Measurements from ENCODE around the gene TEKT1.
"Not testable (repeated sequence)": the region's sequence is repeated elsewhere in the genome, so short reads cannot be mapped to it uniquely, and the experiment has no call there.

The TEKT1 gene

GRCh38 chr17:6816368-6816767 is 15.2 kb downstream of the TEKT1 start:
- not testable (repeated sequence) for DNase-seq (ENCODE audit: low read depth in 2 of 2)

GRCh38 chr17:6815775-6816174 is 15.8 kb downstream of the TEKT1 start:
- no peak for DNase-seq (ENCODE audit: low read depth in 2 of 2)

GRCh38 chr17:6812295-6812694 is 19.2 kb downstream of the TEKT1 start:
- DNase-seq (ENCODE audit: low read depth in 2 of 2): no peak

GRCh38 chr17:6811510-6811909 is 20.0 kb downstream of the TEKT1 start:
- DNase-seq (ENCODE audit: low read depth in 2 of 2): no peak

DNA sequence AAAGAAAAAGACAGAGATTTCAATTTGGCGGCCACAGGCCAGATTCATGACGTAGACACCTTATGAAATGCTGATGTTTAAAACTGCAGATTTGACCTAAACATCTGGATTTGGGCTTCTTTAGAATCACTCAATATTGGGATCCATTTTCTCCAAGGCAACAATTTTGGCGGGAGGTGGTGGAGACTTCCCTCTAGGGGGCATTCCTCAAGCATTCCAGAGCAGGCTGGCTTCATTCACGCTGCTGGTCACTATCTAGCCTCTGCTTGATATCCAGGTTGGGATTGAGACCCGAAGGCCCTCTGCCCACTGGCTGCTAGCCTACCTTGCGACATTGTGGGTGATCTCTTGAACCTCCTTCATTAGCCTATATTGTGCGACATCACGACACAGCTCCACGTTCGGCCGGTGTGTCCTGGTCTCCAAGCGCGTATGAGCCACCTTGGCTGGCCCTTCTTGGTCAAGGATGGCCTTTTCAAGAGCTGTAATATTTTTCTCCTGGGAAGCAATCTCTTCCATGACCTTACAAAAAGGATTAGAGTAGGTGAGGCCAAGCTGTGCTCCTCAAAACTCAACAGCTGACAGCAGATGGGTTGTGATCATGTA is 31.0 kb downstream of the TEKT1 start:
- peak in 1 of 2 donors; percentile 20 for DNase-seq (ENCODE audit: low read depth in 2 of 2)

DNA sequence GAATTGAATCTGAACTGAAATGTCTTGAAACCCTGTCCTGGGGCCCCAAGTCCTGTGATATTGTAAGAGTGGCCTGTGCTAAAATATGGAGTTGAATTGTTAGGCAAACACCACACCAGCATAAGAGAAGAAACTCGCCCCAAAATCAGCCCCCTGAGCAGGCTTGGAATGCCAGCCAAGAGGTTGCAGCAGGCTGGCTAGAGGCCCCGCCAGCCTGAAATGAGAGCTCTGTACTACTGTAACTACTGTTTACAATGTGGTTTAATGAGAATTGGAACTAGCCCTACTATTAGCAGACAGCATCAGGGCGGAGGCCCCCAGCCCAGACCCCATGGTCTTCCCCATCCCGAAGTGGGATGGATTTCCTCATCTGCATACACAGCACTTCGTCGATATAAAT is 31.8 kb downstream of the TEKT1 start:
- DNase-seq (ENCODE audit: low read depth in 2 of 2): no peak

DNA sequence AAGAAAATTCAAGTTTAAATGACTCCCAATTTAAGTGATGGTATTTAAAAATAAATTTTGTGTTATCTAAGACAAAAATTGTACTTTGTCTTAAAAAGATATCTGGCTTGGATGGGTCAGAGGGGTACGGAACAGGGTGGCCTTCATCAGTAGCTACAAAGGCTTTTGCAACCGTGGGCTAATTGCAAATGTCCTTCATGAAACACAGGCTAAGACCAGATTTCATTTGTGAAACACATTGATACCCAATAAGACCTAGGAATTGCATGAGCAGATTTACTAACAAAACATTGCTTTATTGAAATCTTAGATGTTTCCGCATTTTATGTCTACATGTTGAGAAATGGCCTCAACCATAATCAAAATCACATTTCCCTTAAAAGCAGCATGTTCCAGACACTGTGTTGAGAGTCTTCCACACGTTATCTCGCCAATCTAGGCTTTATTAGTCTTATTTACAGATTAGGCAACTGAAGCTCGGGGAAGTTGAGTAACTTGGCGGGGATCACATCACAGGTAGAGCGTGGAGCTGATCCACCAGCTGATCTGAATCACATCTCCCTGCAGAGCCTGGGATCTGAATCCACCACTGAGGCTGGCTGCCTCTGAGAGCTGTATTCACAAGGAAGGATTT is 33.7 kb downstream of the TEKT1 start:
- DNase-seq (ENCODE audit: low read depth in 2 of 2): no peak

DNA sequence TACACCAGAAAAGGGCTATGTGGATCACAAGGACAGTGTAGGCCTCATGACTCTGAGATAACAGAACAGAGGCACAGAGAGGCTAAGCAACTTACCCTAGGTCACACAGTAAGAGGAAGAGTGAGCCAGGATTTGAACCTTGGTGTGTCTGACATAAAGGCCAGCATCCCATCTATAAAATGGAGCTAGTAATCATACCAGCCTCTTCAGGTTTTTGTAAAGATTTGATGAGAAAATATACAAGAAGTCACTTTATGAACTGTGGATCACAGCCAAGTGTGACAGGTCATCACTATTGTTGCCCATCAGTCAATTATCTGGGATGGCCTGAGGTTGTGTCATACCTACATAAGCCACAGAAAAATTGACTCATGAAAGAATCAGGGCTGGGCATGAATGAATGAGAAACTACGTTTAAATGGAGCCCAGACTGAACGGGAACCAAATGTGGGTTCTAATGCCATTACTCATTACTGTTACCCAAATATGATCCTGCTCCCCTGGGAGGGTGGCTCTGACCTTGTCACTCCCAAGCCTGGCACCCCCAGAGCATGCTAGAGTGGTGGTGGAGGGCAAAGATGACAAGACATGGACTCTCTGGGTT is 34.5 kb downstream of the TEKT1 start:
- no peak for DNase-seq (ENCODE audit: low read depth in 2 of 2)

DNA sequence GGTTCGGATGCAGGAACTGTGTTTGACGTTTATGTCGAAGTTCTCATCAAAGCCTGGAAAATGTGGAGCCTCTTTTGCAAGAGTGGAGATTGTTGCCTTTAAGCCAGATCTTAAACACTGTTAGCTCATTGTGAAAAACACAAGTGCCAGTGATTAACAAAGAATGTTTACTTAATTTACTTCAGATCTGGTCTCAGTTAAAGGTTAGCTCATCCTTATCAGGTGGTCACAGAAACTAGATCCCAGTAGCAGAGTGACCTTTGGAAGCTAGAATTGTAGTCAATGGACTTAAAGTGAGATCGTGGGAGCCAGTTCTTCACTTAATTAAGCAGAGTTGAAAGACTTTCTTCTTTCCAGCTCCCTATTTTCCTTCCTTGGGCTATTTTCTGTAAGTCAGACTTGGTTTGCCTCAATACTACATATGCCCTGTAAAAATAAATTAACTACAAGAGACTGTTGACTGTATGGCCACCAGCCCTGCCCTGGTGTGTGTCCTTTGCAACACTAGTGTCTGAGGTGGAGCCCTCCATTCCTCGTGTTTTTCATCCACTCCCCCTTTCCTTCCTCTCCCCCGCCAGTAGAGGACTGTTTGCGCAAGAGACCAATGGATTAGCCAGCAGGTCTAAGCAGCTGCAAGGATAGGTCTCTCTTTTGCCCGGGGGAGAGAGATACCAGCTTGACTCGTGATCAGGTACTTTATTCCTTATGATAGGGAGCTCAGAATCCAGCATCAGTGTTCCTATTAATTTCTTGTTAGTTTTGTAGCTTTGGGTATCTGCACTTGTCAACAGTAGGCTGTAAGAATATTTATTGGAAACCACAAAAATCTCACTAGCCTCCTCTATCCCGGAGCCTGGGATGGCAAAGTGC is 35.3 kb downstream of the TEKT1 start:
- no peak for DNase-seq (ENCODE audit: low read depth in 2 of 2)

GRCh38 chr17:6793748-6794493 is 37.6 kb downstream of the TEKT1 start:
- no peak for DNase-seq (ENCODE audit: low read depth in 2 of 2)

DNA sequence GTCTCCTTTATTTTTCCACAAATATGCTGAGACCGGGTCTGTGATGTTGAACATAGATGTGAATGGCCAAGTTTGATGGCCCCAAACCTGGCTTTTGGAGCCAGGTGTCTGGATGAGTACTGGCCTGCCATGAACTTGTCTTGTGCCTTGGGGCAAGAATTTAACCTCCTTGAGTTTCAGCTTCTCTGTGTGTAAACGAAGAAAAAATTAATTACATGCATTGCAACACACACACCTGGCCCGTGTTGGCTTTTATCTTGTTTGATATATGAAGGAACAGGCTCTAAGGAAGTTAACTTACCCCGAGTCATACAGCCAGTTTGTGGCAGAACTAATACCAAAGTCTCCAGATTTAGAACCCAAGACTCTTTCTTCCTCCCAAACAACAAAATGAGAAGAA is 42.4 kb downstream of the TEKT1 start:
- DNase-seq (ENCODE audit: low read depth in 2 of 2): no peak

GRCh38 chr17:6787081-6787693 is 44.3 kb downstream of the TEKT1 start:
- DNase-seq (ENCODE audit: low read depth in 2 of 2): no peak

DNA sequence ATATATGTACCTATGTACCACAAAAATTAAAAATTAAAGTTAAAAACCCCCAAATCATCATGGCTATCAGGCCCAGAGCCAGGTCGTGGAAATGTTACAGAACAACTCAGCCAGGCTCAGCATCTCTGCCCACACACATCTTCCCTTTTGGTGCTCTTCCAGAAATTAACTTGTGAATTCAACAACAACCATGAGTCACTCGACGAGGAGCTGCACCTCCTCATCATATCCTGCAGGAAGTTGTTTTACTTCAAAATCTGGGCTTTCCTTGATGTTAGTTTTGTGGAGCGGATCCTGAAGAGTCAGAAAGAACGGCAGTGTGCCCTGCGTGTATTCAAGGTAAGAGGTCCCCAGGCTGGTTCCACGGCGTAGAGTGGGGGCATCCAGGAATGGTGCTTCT is 44.9 kb downstream of the TEKT1 start:
- DNase-seq (ENCODE audit: low read depth in 2 of 2): no peak

DNA sequence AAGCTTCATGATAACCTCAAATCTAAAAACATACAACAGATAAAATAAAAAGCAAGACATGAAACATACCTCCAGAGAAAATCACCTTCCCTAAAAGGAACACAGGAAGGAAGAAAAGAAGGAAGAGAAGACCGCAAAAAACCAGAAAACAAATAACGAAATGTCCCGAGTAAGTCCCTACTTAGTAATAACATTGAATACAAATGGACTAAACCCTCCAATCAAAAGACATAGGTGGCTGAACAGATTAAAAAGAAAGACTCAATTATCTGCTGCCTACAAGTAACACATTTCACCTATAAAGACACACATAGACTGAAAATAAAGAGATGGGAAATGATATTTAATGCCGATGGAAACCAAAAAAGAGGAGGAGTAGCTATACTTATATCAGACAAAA is 49.3 kb downstream of the TEKT1 start:
- DNase-seq (ENCODE audit: low read depth in 2 of 2): no peak

DNA sequence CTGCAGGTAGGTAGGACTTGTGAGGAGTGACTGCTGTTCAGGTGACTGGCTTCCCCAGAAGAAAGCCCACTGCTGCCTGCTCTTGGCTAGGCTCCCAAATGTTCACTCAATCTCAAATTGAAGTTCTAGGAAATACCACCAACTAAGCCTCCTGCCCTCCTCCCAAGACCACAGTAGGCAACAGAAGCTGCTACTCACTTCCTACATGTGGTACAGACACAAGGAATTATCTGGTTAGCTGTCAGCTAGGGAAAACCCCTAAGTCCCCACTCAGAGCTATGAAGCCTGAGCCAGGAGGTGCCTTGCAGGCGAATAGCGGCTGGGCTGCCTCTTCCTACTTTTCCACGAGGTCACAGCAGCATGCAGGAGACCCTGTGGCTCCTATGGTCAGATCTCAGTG is 50.6 kb downstream of the TEKT1 start:
- DNase-seq (ENCODE audit: low read depth in 2 of 2): no peak

DNA sequence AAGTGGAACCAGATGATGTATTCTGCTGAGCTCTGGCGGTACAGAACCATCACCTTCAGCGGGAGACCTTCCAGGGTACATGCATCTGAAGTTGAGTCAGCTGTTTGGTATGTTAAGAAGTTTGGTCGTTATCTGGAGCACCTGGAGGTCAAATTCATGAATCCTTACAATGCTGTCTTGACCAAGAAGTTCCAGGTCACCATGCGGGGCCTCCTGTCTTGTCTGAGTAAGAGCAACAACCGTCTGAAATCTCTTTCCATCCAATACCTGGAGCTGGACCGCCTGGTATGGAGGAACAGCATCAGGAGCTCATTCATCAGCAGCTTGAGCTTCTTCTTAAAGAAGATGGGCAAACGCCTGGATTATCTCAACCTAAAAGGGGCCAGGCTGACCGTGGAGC is 51.5 kb downstream of the TEKT1 start:
- no peak for DNase-seq (ENCODE audit: low read depth in 2 of 2)

- no peak for DNase-seq (ENCODE audit: low read depth in 2 of 2)
These were observed 52.1 kb downstream of the TEKT1 start for GRCh38 chr17:6779411-6779810.

- DNase-seq (ENCODE audit: low read depth in 2 of 2): no peak
These were observed 55.6 kb downstream of the TEKT1 start, which contains the start of gene FBXO39 for GRCh38 chr17:6775871-6776405. Gene FBXO39 (plus strand): TSS chr17:6776215. CDS start chr17:6779869, 3,654 bp downstream.

GRCh38 chr17:6774906-6775305 is 56.6 kb downstream of the TEKT1 start:
- not testable (repeated sequence) for DNase-seq (ENCODE audit: low read depth in 2 of 2)

DNA sequence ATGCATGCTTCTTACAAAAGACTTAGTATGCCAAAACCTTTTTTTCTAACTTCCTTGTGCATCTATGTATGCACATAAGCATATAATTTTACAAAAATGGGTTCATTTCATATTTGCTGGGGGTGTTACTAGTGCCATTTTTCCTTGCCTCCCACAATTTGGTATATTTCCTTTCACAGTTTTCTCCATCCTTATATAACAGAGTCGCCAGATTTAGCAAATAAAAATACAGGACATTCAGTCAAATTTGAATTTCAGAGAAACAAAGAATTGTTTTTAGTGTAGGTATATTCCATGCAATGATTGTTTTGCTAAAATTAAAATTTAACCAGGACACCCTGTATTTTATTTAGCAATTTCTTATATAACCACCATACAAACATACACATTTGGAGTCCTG is 59.5 kb downstream of the TEKT1 start:
- no peak for DNase-seq (ENCODE audit: low read depth in 2 of 2)

DNA sequence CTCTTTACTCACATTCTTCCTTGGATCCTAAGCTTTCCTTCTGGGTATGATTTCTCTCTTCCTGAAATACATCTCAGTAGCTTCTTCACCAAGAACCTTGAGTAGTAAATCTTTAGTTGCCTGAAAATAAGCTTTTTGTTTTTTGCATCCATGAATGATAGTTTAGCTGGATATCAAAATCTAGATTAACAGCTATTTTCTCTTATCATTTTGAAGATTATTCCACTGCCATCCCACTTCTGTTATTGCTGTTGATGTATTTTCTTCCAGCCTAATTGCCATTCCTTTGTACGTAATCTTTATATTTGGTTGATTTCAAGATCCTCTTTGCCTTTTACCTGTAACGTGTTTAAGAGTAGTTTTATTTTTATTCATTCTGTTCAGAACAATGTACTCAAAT is 63.1 kb downstream of the TEKT1 start:
- no peak for DNase-seq (ENCODE audit: low read depth in 2 of 2)
